Breast epithelium (tissue), 3 donors: ENCODE results near the gene ASPA.
"Not testable (repeated sequence)": the region's sequence is repeated elsewhere in the genome, so short reads cannot be mapped to it uniquely, and the experiment has no call there.

ENCODE experiments used
- POLR2A ChIP-seq: fragments of 450-650 bp; IDR thresholded peaks from one replicate; pipeline ENCODE4 v1.6.1; 2016; ENCODE audit warnings: antibody characterized with exemption, mild to moderate bottlenecking, moderate library complexity
- TF ChIP-seq, protein P1 (sequence below), 3 donors: fragments of 450-650 bp; IDR thresholded peaks; one replicate each; pipeline ENCODE4 v1.5.1; 2016 to 2017; ENCODE audit warnings: antibody characterized with exemption in 3 of 3, mild to moderate bottlenecking in 3 of 3, moderate library complexity in 3 of 3

DNA sequence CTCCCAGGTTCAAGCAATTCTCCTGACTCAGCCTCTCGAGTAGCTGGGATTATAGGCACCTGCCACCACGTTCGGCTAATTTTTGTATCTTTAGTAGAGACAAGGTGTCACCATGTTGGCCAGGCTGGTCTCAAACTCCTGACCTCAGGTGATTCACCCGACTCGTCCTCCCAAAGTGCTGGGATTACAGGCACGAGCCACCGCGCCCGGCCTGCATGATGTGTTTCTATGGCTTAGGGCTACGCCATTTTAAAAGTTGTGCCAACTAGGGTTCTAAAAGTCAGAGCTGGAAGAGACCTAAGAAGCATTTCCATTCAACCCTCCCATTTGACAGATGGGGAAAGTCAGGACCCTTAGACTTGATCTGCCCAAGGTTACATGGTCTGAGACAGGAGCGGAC lies 38.4 kb downstream of the ASPA start:
- not testable (repeated sequence) for TF ChIP-seq POLR2A
- TF ChIP-seq, protein P1, sequence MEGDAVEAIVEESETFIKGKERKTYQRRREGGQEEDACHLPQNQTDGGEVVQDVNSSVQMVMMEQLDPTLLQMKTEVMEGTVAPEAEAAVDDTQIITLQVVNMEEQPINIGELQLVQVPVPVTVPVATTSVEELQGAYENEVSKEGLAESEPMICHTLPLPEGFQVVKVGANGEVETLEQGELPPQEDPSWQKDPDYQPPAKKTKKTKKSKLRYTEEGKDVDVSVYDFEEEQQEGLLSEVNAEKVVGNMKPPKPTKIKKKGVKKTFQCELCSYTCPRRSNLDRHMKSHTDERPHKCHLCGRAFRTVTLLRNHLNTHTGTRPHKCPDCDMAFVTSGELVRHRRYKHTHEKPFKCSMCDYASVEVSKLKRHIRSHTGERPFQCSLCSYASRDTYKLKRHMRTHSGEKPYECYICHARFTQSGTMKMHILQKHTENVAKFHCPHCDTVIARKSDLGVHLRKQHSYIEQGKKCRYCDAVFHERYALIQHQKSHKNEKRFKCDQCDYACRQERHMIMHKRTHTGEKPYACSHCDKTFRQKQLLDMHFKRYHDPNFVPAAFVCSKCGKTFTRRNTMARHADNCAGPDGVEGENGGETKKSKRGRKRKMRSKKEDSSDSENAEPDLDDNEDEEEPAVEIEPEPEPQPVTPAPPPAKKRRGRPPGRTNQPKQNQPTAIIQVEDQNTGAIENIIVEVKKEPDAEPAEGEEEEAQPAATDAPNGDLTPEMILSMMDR (IDR thresholded peaks at IDR 0.05): not testable (repeated sequence)
